Right forelimb (tissue), 1 donor: ENCODE data around the gene PWP1.
A peak's percentile ranks its signal among the peaks of the same experiment; 100 is the strongest.
"Not testable (repeated sequence)": the region's sequence is repeated elsewhere in the genome, so short reads cannot be mapped to it uniquely, and the experiment has no call there.

Source experiments
- DNase-seq: peaks from one replicate; pipeline ENCODE4 v3.0.0-alpha.2; 2018

PWP1 gene

GRCh38 chr12:107668320-107669098, 17.1 kb upstream of the PWP1 start:
- DNase-seq = peak; percentile 23

- no peak for DNase-seq
Observed at GRCh38 chr12:107669946-107670345, 15.7 kb upstream of the PWP1 start.

- no peak for DNase-seq
Observed at GRCh38 chr12:107670999-107671643, 14.5 kb upstream of the PWP1 start.

- no peak for DNase-seq
Observed at GRCh38 chr12:107677671-107678070, 7.9 kb upstream of the PWP1 start.

- DNase-seq = no peak
Observed at GRCh38 chr12:107679336-107679735, 6.3 kb upstream of the PWP1 start.

- no peak for DNase-seq
Observed at GRCh38 chr12:107681455-107681835, 4.2 kb upstream of the PWP1 start.

- DNase-seq = no peak
Observed at GRCh38 chr12:107681836-107682820, 3.5 kb upstream of the PWP1 start.

- no peak for DNase-seq
Observed at GRCh38 chr12:107684029-107684795, 1.4 kb upstream of the PWP1 start.

- DNase-seq = no peak
Observed at GRCh38 chr12:107684990-107685359, 624 bp upstream of the PWP1 start.

GRCh38 chr12:107695772-107696171, 10.2 kb downstream of the PWP1 start:
- not testable (repeated sequence) for DNase-seq

- no peak for DNase-seq
Observed at GRCh38 chr12:107702106-107702505, 16.5 kb downstream of the PWP1 start.

- no peak for DNase-seq
Observed at GRCh38 chr12:107704041-107704440, 18.4 kb downstream of the PWP1 start.

GRCh38 chr12:107705522-107705921, 19.9 kb downstream of the PWP1 start:
- DNase-seq = not testable (repeated sequence)

- DNase-seq = no peak
Observed at GRCh38 chr12:107715780-107716179, 30.2 kb downstream of the PWP1 start.

GRCh38 chr12:107718606-107719005, 33.0 kb downstream of the PWP1 start:
- DNase-seq = no peak

GRCh38 chr12:107727327-107727726, 41.7 kb downstream of the PWP1 start:
- not testable (repeated sequence) for DNase-seq

GRCh38 chr12:107727742-107728141, 42.1 kb downstream of the PWP1 start:
- not testable (repeated sequence) for DNase-seq

- no peak for DNase-seq
Observed at GRCh38 chr12:107730618-107731341, 45.2 kb downstream of the PWP1 start.

GRCh38 chr12:107731366-107731765, 45.8 kb downstream of the PWP1 start:
- no peak for DNase-seq

GRCh38 chr12:107732365-107732764, 46.8 kb downstream of the PWP1 start:
- DNase-seq = no peak

- DNase-seq = no peak
Observed at GRCh38 chr12:107734139-107734538, 48.5 kb downstream of the PWP1 start.

- no peak for DNase-seq
Observed at GRCh38 chr12:107735763-107736162, 50.2 kb downstream of the PWP1 start.
